IMR-90 (cell line): Measurements from ENCODE around the gene CATSPERB. TPM values are rescaled to one million over a fixed set of nuclear protein-coding genes. Genes with fewer than 3 reads are reported as not detected.

Experiments used
- ATAC-seq: fragments of 200-7000 bp; cut with Tn5 transposase; 2 replicates; pipeline ENCODE4 v1.9.1; 2020; ENCODE audit warnings: low read depth, mild to moderate bottlenecking, moderate library complexity
- BruUV-seq: library from RNA; stranded (reverse); fragments of 400-500 nt; replicated peaks from 2 replicates; lab custom pipeline; 2021; lab: Mats Ljungman, UMichigan
- CTCF ChIA-PET: fragments of 300-600 bp; formaldehyde crosslinking; extraction: SDS; loops from one replicate; lab custom pipeline; 2021; ENCODE audit warnings: antibody characterized with exemption; lab: Yijun Ruan, JAX
- POLR2A ChIA-PET: fragments of 300-600 bp; sonication (Branson Sonifier 250); formaldehyde crosslinking; loops from one replicate; lab custom pipeline; 2022; ENCODE audit warnings: antibody characterized with exemption; ENCODE audit not compliant: unreplicated experiment; lab: Charles Lee
- DNase-seq: peaks from one replicate; pipeline ENCODE4 v3.0.0; 2013
- H2AFZ ChIP-seq: replicated peaks from 2 replicates; pipeline ENCODE3; 2013; ENCODE audit warnings: low read length, mild to moderate bottlenecking; ENCODE audit not compliant: poor library complexity
- H2AK5ac ChIP-seq: 2 replicates; pipeline ENCODE4 v1.6.1; 2013; ENCODE audit warnings: low read depth, low read length, inconsistent platforms
- H2AK9ac ChIP-seq: replicated peaks from 2 replicates; pipeline ENCODE3; 2013; ENCODE audit warnings: mild to moderate bottlenecking, low read depth, low read length, moderate library complexity; ENCODE audit not compliant: poor library complexity
- H2BK120ac ChIP-seq: 2 replicates; pipeline ENCODE4 v1.6.1; 2013; ENCODE audit warnings: low read depth, low read length, inconsistent platforms
- H2BK15ac ChIP-seq: 3 replicates; pipeline ENCODE4 v1.6.1; 2013; ENCODE audit warnings: low read depth, low read length, inconsistent platforms
- H2BK20ac ChIP-seq: 2 replicates; pipeline ENCODE4 v1.6.1; 2013; ENCODE audit warnings: low read depth, mild to moderate bottlenecking, inconsistent platforms, low read length, moderate library complexity
- H2BK5ac ChIP-seq: 2 replicates; pipeline ENCODE4 v1.6.1; 2013; ENCODE audit warnings: mild to moderate bottlenecking, low read depth, low read length, inconsistent platforms; ENCODE audit not compliant: poor library complexity, severe bottlenecking
- H3K14ac ChIP-seq: replicated peaks from 2 replicates; pipeline ENCODE4 v1.6.1; 2013; ENCODE audit warnings: low read depth, low read length, inconsistent platforms
- H3K18ac ChIP-seq: 2 replicates; pipeline ENCODE4 v1.6.1; 2013; ENCODE audit warnings: low read depth, low read length, control low read depth
- H3K23ac ChIP-seq: 2 replicates; pipeline ENCODE4 v1.6.1; 2013; ENCODE audit warnings: low read depth, low read length, inconsistent platforms
- H3K27ac ChIP-seq: 2 replicates; pipeline ENCODE4 v1.5.1; 2013; ENCODE audit warnings: mild to moderate bottlenecking, control low read depth, low read length; ENCODE audit not compliant: insufficient read depth
- H3K27me3 ChIP-seq: 2 replicates; pipeline ENCODE4 v1.6.1; 2013; ENCODE audit warnings: low read length; ENCODE audit not compliant: control insufficient read depth, insufficient read depth
- H3K36me3 ChIP-seq: 2 replicates; pipeline ENCODE4 v1.6.1; 2013; ENCODE audit warnings: low read length, mixed read lengths; ENCODE audit not compliant: control insufficient read depth, insufficient read depth
- H3K4ac ChIP-seq: 2 replicates; pipeline ENCODE4 v1.6.1; 2013; ENCODE audit warnings: low read depth, low read length, inconsistent platforms
- H3K4me1 ChIP-seq: 2 replicates; pipeline ENCODE4 v1.6.1; 2013; ENCODE audit warnings: low read length, mixed read lengths; ENCODE audit not compliant: control insufficient read depth, insufficient read depth
- H3K4me2 ChIP-seq: 2 replicates; pipeline ENCODE4 v1.6.1; 2013; ENCODE audit warnings: low read depth, mild to moderate bottlenecking, control low read depth, low read length, moderate library complexity
- H3K4me3 ChIP-seq: 2 replicates; pipeline ENCODE4 v1.5.1; 2013; ENCODE audit warnings: low read depth, mild to moderate bottlenecking, control low read depth, low read length, moderate library complexity; ENCODE audit not compliant: insufficient read depth
- H3K56ac ChIP-seq: 2 replicates; pipeline ENCODE4 v1.6.1; 2013; ENCODE audit warnings: low read length, inconsistent platforms; ENCODE audit not compliant: insufficient read depth; ENCODE audit errors: extremely low read depth
- H3K79me1 ChIP-seq, 2 experiments: 2 replicates each; pipeline ENCODE4 v1.6.1; 2013; ENCODE audit warnings: low read length in 2 of 2, inconsistent platforms in 1 of 2, low read depth in 1 of 2
- H3K9ac ChIP-seq: 2 replicates; pipeline ENCODE4 v1.6.1; 2013; ENCODE audit warnings: low read depth, low read length, control low read depth
- H3K9me1 ChIP-seq: 2 replicates; pipeline ENCODE4 v1.6.1; 2013; ENCODE audit warnings: low read length, inconsistent platforms; ENCODE audit not compliant: insufficient read depth
- H3K9me3 ChIP-seq: 2 replicates; pipeline ENCODE4 v1.6.1; 2013; ENCODE audit warnings: low read length; ENCODE audit not compliant: control insufficient read depth, insufficient read depth
- H4K20me1 ChIP-seq: 2 replicates; pipeline ENCODE4 v1.6.1; 2013; ENCODE audit warnings: low read length, inconsistent platforms; ENCODE audit not compliant: insufficient read depth
- H4K5ac ChIP-seq: 2 replicates; pipeline ENCODE4 v1.6.1; 2013; ENCODE audit warnings: mild to moderate bottlenecking, low read depth, low read length, control low read depth
- H4K8ac ChIP-seq, 2 experiments: 2 replicates each; pipeline ENCODE4 v1.6.1; 2013; ENCODE audit warnings: low read depth in 2 of 2, low read length in 2 of 2, control low read depth in 1 of 2, inconsistent platforms in 1 of 2
- H4K91ac ChIP-seq: 2 replicates; pipeline ENCODE4 v1.6.1; 2013; ENCODE audit warnings: low read depth, low read length, inconsistent platforms; ENCODE audit not compliant: insufficient read depth
- CHD1 ChIP-seq: IDR thresholded peaks from 2 replicates; pipeline ENCODE4 v1.6.1; 2012; ENCODE audit warnings: low read depth, low read length, improper control_type of control experiment
- NFE2L2 ChIP-seq: fragments of 150-350 bp; IDR thresholded peaks from 2 replicates; pipeline ENCODE4 v1.6.1; 2016; ENCODE audit warnings: low read depth, mild to moderate bottlenecking, low read length
- POLR2A ChIP-seq: IDR thresholded peaks from 2 replicates; pipeline ENCODE4 v1.6.1; 2012; ENCODE audit warnings: mild to moderate bottlenecking, low read depth, low read length
- RFX5 ChIP-seq: IDR thresholded peaks from 2 replicates; pipeline ENCODE4 v1.8.0; 2012; ENCODE audit warnings: low read depth, mild to moderate bottlenecking, low read length, moderate library complexity
- SMC3 ChIP-seq: fragments of 150-350 bp; IDR thresholded peaks from 2 replicates; pipeline ENCODE4 v1.6.1; 2016; ENCODE audit warnings: low read depth, mild to moderate bottlenecking, antibody characterized with exemption, low read length, moderate library complexity
- WGBS, 2 experiments: methylation state at CpG; one replicate each; pipeline versions ENCODE4 v1.1.5 to v1.1.7; 2013; ENCODE audit warnings: missing lambda C conversion rate in 2 of 2; ENCODE audit not compliant: insufficient read length in 1 of 2; ENCODE audit errors: extremely low coverage in 2 of 2; 5-methylcytosine and 5-hydroxymethylcytosine counted together
- dilution Hi-C: fragments of 300-500 bp; cut with HindIII; formaldehyde crosslinking; loops from one replicate; pipeline ENCODE4 v1.14.3; 2018; ENCODE audit warnings: low sequenced_read_pairs; ENCODE audit not compliant: unreplicated experiment
- in situ Hi-C: fragments of 300-500 bp; cut with MboI; formaldehyde crosslinking; loops from 3 replicates; pipeline ENCODE4 v1.14.3; 2019; ENCODE audit warnings: low sequenced_read_pairs, inconsistent platforms, mixed read lengths
- intact Hi-C: fragments of 100-400 bp; cut with micrococcal nuclease; formaldehyde crosslinking; loops from 2 replicates; pipeline ENCODE4 v1.10.0; 2022
- polyA plus RNA-seq, 3 experiments: library from polyadenylated mRNA; depleted of rRNA; stranded (reverse); fragments of >200 nt; gene quantifications; 2 replicates each; pipeline ENCODE4 v1.2.3, GENCODE V29; 2012; ENCODE audit warnings: low replicate concordance in 1 of 3
- total RNA-seq: library from RNA; depleted of rRNA; stranded (reverse); fragments of >200 nt; gene quantifications from 2 replicates; pipeline ENCODE4 v1.2.3, GENCODE V29; 2012

The CATSPERB gene
- total and polyA plus RNA-seq, 2 of the 4 experiments (the other 2 are of a cell fraction): not detected

GRCh38 chr14:91570021-91570420, 161.9 kb downstream of the CATSPERB start:
- Histone ChIP-seq H3K9ac (no peak overlapping the region), H4K5ac (no peak overlapping the region), H3K4me2 (no peak overlapping the region), H3K9me1 (no peaks in the 10 kb centered on the region), H3K14ac (no peak overlapping the region), H3K4me1 (no peaks in the 10 kb centered on the region), H2BK20ac (no peak overlapping the region), H3K4me3 (no peak overlapping the region), H2BK120ac (no peak overlapping the region), H3K56ac (no peak overlapping the region), H3K27me3 (peaks cover 2% of the 10 kb centered on the region; the same call in 1 of the 2 replicates), H3K79me1 (no peaks in the 10 kb centered on the region), H2AFZ (no peak overlapping the region), H4K20me1 (no peaks in the 10 kb centered on the region), H2BK15ac (no peak overlapping the region), H3K4ac (no peak overlapping the region), H2AK5ac (no peak overlapping the region), H3K36me3 (no peaks in the 10 kb centered on the region), H3K23ac (no peak overlapping the region), H2AK9ac (no peak overlapping the region), H2BK5ac (no peak overlapping the region), H3K18ac (no peak overlapping the region), H4K8ac (no peak overlapping the region), H3K9me3 (no peaks in the 10 kb centered on the region), H4K91ac (no peak overlapping the region), H3K27ac (no peak overlapping the region)
- TF ChIP-seq CHD1 (no peak), RFX5 (no peak), SMC3 (no peak), POLR2A (no peak), NFE2L2 (no peak)
- dilution Hi-C loops: no loop called here
- CTCF ChIA-PET: no interaction called here
- no peak for DNase-seq
- whole genome bisulfite sequencing, 2 experiments: no CpG with 5 or more reads among the region's 1 CpG
- in situ Hi-C loops: no loop called here
- no TSS peak for BruUV-seq
- no peak for ATAC-seq
- intact Hi-C loops: no loop called here
- POLR2A ChIA-PET: no interaction called here
